Measurements from ENCODE around the gene CDK14.

GRCh38 chr7:90841759-90842429, 245.8 kb downstream of the CDK14 start:
- TF ChIP-seq POLR2A (IDR thresholded peaks at IDR 0.05; ENCODE audit: low read depth, low read length), result no peak
- TF ChIP-seq POLR2AphosphoS5 (IDR thresholded peaks at IDR 0.05; ENCODE audit: low read depth, low read length), result no peak
